GM19455 (cell line): ENCODE measurements around the gene MAP3K12.
A peak's percentile ranks its signal among the peaks of the same experiment; 100 is the strongest.
"Not testable (repeated sequence)": the region's sequence is repeated elsewhere in the genome, so short reads cannot be mapped to it uniquely, and the experiment has no call there.

Experiments used
- ATAC-seq: cut with Tn5 transposase; IDR thresholded peaks from one replicate; pipeline ENCODE4 v1.9.1; 2021; ENCODE audit not compliant: unreplicated experiment

Gene MAP3K12

GRCh38 chr12:53444593-53445325 lies 54.5 kb downstream of the MAP3K12 start:
- not testable (repeated sequence) for ATAC-seq

DNA sequence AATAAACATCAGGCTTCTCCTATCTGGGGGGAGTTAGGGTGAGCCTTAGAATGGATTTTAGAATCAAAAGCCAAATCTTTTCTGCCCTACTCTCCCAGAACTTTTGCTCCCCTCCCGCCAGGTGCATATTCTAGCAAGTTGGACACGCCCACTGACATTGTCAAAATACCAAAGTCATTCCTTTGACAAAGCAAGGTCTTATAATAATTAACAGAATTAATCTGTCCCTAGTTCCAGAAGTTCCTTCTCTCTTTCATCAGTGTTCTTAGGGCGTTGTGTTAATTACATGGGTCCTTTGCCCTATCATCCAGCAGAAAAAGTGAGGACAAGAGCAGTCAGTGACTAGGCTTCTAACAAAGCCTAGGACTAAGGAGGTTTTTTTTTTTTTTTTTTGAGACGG lies 55.3 kb downstream of the MAP3K12 start:
- ATAC-seq: no peak

- peak; percentile 98 for ATAC-seq
Observed at GRCh38 chr12:53441040-53441833, 58.0 kb downstream of the MAP3K12 start, which contains the start of gene PRR13. Gene PRR13, plus strand, starts transcription at chr12:53441734. Its CDS starts 981 bp downstream, at chr12:53442715.

DNA sequence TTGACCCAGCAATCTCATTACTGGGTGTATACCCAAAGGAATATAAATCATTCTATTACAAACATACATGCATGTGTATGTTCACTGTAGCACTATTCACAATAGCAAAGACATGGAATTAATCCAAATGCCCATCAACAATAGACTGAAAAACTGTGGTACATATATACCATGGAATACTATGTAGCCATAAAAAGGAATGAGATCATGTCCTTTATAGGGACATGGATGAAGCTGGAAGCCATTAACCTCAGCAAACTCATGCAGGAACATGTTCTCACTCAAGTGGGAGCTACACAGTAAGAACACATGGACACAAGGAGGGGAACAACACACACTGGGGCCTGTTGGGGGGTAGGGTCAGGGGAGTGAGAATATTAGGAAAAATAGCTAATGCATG lies 59.7 kb downstream of the MAP3K12 start:
- ATAC-seq: not testable (repeated sequence)

DNA sequence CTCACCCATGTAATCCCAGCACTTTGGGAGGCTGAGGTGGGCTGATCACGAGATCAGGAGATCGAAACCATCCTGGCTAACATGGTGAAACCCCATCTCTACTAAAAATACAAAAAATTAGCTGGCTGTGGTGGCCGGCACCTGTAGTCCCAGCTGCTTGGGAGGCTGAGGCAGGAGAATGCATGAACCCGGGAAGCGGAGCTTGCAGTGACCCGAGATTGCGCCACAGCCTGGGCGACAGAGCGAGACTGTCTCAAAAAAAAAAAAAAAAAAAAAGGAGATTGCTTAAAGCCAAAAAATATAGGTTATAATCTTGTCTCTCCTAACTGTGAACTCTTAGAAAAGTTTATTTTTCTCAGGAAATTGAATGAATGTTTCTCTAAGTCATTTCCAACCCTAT lies 63.9 kb downstream of the MAP3K12 start:
- ATAC-seq: not testable (repeated sequence)

- no peak for ATAC-seq
Observed at GRCh38 chr12:53431187-53431586, 68.1 kb downstream of the MAP3K12 start.

- no peak for ATAC-seq
Observed at GRCh38 chr12:53430116-53430515, 69.1 kb downstream of the MAP3K12 start.
